IMR-90 (cell line): ENCODE results near the gene ABHD15. TPM values are rescaled to one million over a fixed set of nuclear protein-coding genes. Genes with fewer than 3 reads are reported as not detected.

ENCODE experiments used
- ATAC-seq: fragments of 200-7000 bp; cut with Tn5 transposase; 2 replicates; pipeline ENCODE4 v1.9.1; 2020; ENCODE audit warnings: low read depth, mild to moderate bottlenecking, moderate library complexity
- BruUV-seq: library from RNA; stranded (reverse); fragments of 400-500 nt; replicated peaks from 2 replicates; lab custom pipeline; 2021; lab: Mats Ljungman, UMichigan
- CTCF ChIA-PET: fragments of 300-600 bp; formaldehyde crosslinking; extraction: SDS; loops from one replicate; lab custom pipeline; 2021; ENCODE audit warnings: antibody characterized with exemption; lab: Yijun Ruan, JAX
- POLR2A ChIA-PET: fragments of 300-600 bp; sonication (Branson Sonifier 250); formaldehyde crosslinking; loops from one replicate; lab custom pipeline; 2022; ENCODE audit warnings: antibody characterized with exemption; ENCODE audit not compliant: unreplicated experiment; lab: Charles Lee
- DNase-seq: peaks from one replicate; pipeline ENCODE4 v3.0.0; 2013
- H2AFZ ChIP-seq: replicated peaks from 2 replicates; pipeline ENCODE3; 2013; ENCODE audit warnings: low read length, mild to moderate bottlenecking; ENCODE audit not compliant: poor library complexity
- H2AK5ac ChIP-seq: 2 replicates; pipeline ENCODE4 v1.6.1; 2013; ENCODE audit warnings: low read depth, low read length, inconsistent platforms
- H2AK9ac ChIP-seq: replicated peaks from 2 replicates; pipeline ENCODE3; 2013; ENCODE audit warnings: mild to moderate bottlenecking, low read depth, low read length, moderate library complexity; ENCODE audit not compliant: poor library complexity
- H2BK120ac ChIP-seq: 2 replicates; pipeline ENCODE4 v1.6.1; 2013; ENCODE audit warnings: low read depth, low read length, inconsistent platforms
- H2BK15ac ChIP-seq: 3 replicates; pipeline ENCODE4 v1.6.1; 2013; ENCODE audit warnings: low read depth, low read length, inconsistent platforms
- H2BK20ac ChIP-seq: 2 replicates; pipeline ENCODE4 v1.6.1; 2013; ENCODE audit warnings: low read depth, mild to moderate bottlenecking, inconsistent platforms, low read length, moderate library complexity
- H2BK5ac ChIP-seq: 2 replicates; pipeline ENCODE4 v1.6.1; 2013; ENCODE audit warnings: mild to moderate bottlenecking, low read depth, low read length, inconsistent platforms; ENCODE audit not compliant: poor library complexity, severe bottlenecking
- H3K14ac ChIP-seq: replicated peaks from 2 replicates; pipeline ENCODE4 v1.6.1; 2013; ENCODE audit warnings: low read depth, low read length, inconsistent platforms
- H3K18ac ChIP-seq: 2 replicates; pipeline ENCODE4 v1.6.1; 2013; ENCODE audit warnings: low read depth, low read length, control low read depth
- H3K23ac ChIP-seq: 2 replicates; pipeline ENCODE4 v1.6.1; 2013; ENCODE audit warnings: low read depth, low read length, inconsistent platforms
- H3K27ac ChIP-seq: 2 replicates; pipeline ENCODE4 v1.5.1; 2013; ENCODE audit warnings: mild to moderate bottlenecking, control low read depth, low read length; ENCODE audit not compliant: insufficient read depth
- H3K27me3 ChIP-seq: 2 replicates; pipeline ENCODE4 v1.6.1; 2013; ENCODE audit warnings: low read length; ENCODE audit not compliant: control insufficient read depth, insufficient read depth
- H3K36me3 ChIP-seq: 2 replicates; pipeline ENCODE4 v1.6.1; 2013; ENCODE audit warnings: low read length, mixed read lengths; ENCODE audit not compliant: control insufficient read depth, insufficient read depth
- H3K4ac ChIP-seq: 2 replicates; pipeline ENCODE4 v1.6.1; 2013; ENCODE audit warnings: low read depth, low read length, inconsistent platforms
- H3K4me1 ChIP-seq: 2 replicates; pipeline ENCODE4 v1.6.1; 2013; ENCODE audit warnings: low read length, mixed read lengths; ENCODE audit not compliant: control insufficient read depth, insufficient read depth
- H3K4me2 ChIP-seq: 2 replicates; pipeline ENCODE4 v1.6.1; 2013; ENCODE audit warnings: low read depth, mild to moderate bottlenecking, control low read depth, low read length, moderate library complexity
- H3K4me3 ChIP-seq: 2 replicates; pipeline ENCODE4 v1.5.1; 2013; ENCODE audit warnings: low read depth, mild to moderate bottlenecking, control low read depth, low read length, moderate library complexity; ENCODE audit not compliant: insufficient read depth
- H3K56ac ChIP-seq: 2 replicates; pipeline ENCODE4 v1.6.1; 2013; ENCODE audit warnings: low read length, inconsistent platforms; ENCODE audit not compliant: insufficient read depth; ENCODE audit errors: extremely low read depth
- H3K79me1 ChIP-seq, 2 experiments: 2 replicates each; pipeline ENCODE4 v1.6.1; 2013; ENCODE audit warnings: low read length in 2 of 2, inconsistent platforms in 1 of 2, low read depth in 1 of 2
- H3K9ac ChIP-seq: 2 replicates; pipeline ENCODE4 v1.6.1; 2013; ENCODE audit warnings: low read depth, low read length, control low read depth
- H3K9me1 ChIP-seq: 2 replicates; pipeline ENCODE4 v1.6.1; 2013; ENCODE audit warnings: low read length, inconsistent platforms; ENCODE audit not compliant: insufficient read depth
- H3K9me3 ChIP-seq: 2 replicates; pipeline ENCODE4 v1.6.1; 2013; ENCODE audit warnings: low read length; ENCODE audit not compliant: control insufficient read depth, insufficient read depth
- H4K20me1 ChIP-seq: 2 replicates; pipeline ENCODE4 v1.6.1; 2013; ENCODE audit warnings: low read length, inconsistent platforms; ENCODE audit not compliant: insufficient read depth
- H4K5ac ChIP-seq: 2 replicates; pipeline ENCODE4 v1.6.1; 2013; ENCODE audit warnings: mild to moderate bottlenecking, low read depth, low read length, control low read depth
- H4K8ac ChIP-seq, 2 experiments: 2 replicates each; pipeline ENCODE4 v1.6.1; 2013; ENCODE audit warnings: low read depth in 2 of 2, low read length in 2 of 2, control low read depth in 1 of 2, inconsistent platforms in 1 of 2
- H4K91ac ChIP-seq: 2 replicates; pipeline ENCODE4 v1.6.1; 2013; ENCODE audit warnings: low read depth, low read length, inconsistent platforms; ENCODE audit not compliant: insufficient read depth
- BHLHE40 ChIP-seq: fragments of 150-350 bp; IDR thresholded peaks from 2 replicates; pipeline ENCODE4 v1.6.1; 2016; ENCODE audit warnings: mild to moderate bottlenecking, low read depth, low read length
- CHD1 ChIP-seq: IDR thresholded peaks from 2 replicates; pipeline ENCODE4 v1.6.1; 2012; ENCODE audit warnings: low read depth, low read length, improper control_type of control experiment
- FOS ChIP-seq: fragments of 150-350 bp; IDR thresholded peaks from 2 replicates; pipeline ENCODE4 v1.6.1; 2016; ENCODE audit warnings: low read depth, low read length
- MAFK ChIP-seq: IDR thresholded peaks from 2 replicates; pipeline ENCODE4 v1.6.1; 2012; ENCODE audit warnings: low read depth, low read length, improper control_type of control experiment
- MAZ ChIP-seq: IDR thresholded peaks from 2 replicates; pipeline ENCODE4 v1.6.1; 2012; ENCODE audit warnings: low read depth, mild to moderate bottlenecking, low read length, improper control_type of control experiment, moderate library complexity, borderline replicate concordance
- POLR2A ChIP-seq: IDR thresholded peaks from 2 replicates; pipeline ENCODE4 v1.6.1; 2012; ENCODE audit warnings: mild to moderate bottlenecking, low read depth, low read length
- RAD21 ChIP-seq: IDR thresholded peaks from 2 replicates; pipeline ENCODE4 v1.6.1; 2012; ENCODE audit warnings: low read length, improper control_type of control experiment
- RCOR1 ChIP-seq: IDR thresholded peaks from 2 replicates; pipeline ENCODE4 v1.6.1; 2012; ENCODE audit warnings: mild to moderate bottlenecking, low read length, improper control_type of control experiment; ENCODE audit not compliant: insufficient replicate concordance
- RFX5 ChIP-seq: IDR thresholded peaks from 2 replicates; pipeline ENCODE4 v1.8.0; 2012; ENCODE audit warnings: low read depth, mild to moderate bottlenecking, low read length, moderate library complexity
- SMC3 ChIP-seq: fragments of 150-350 bp; IDR thresholded peaks from 2 replicates; pipeline ENCODE4 v1.6.1; 2016; ENCODE audit warnings: low read depth, mild to moderate bottlenecking, antibody characterized with exemption, low read length, moderate library complexity
- WGBS, 2 experiments: methylation state at CpG; one replicate each; pipeline versions ENCODE4 v1.1.5 to v1.1.7; 2013; ENCODE audit warnings: missing lambda C conversion rate in 2 of 2; ENCODE audit not compliant: insufficient read length in 1 of 2; ENCODE audit errors: extremely low coverage in 2 of 2; 5-methylcytosine and 5-hydroxymethylcytosine counted together
- dilution Hi-C: fragments of 300-500 bp; cut with HindIII; formaldehyde crosslinking; loops from one replicate; pipeline ENCODE4 v1.14.3; 2018; ENCODE audit warnings: low sequenced_read_pairs; ENCODE audit not compliant: unreplicated experiment
- in situ Hi-C: fragments of 300-500 bp; cut with MboI; formaldehyde crosslinking; loops from 3 replicates; pipeline ENCODE4 v1.14.3; 2019; ENCODE audit warnings: low sequenced_read_pairs, inconsistent platforms, mixed read lengths
- intact Hi-C: fragments of 100-400 bp; cut with micrococcal nuclease; formaldehyde crosslinking; loops from 2 replicates; pipeline ENCODE4 v1.10.0; 2022
- polyA plus RNA-seq, 3 experiments: library from polyadenylated mRNA; depleted of rRNA; stranded (reverse); fragments of >200 nt; gene quantifications; 2 replicates each; pipeline ENCODE4 v1.2.3, GENCODE V29; 2012; ENCODE audit warnings: low replicate concordance in 1 of 3
- total RNA-seq: library from RNA; depleted of rRNA; stranded (reverse); fragments of >200 nt; gene quantifications from 2 replicates; pipeline ENCODE4 v1.2.3, GENCODE V29; 2012
- TF ChIP-seq, protein P1 (sequence below): fragments of 150-350 bp; IDR thresholded peaks from 2 replicates; pipeline ENCODE4 v1.6.1; 2016; ENCODE audit warnings: low read depth, mild to moderate bottlenecking, low read length, moderate library complexity, borderline replicate concordance
- TF ChIP-seq, protein P2 (sequence below): conservative IDR thresholded peaks from 2 replicates; pipeline ENCODE4 v1.5.1; 2012; ENCODE audit warnings: mild to moderate bottlenecking, low read depth, low read length, improper control_type of control experiment

ABHD15 gene
- total and polyA plus RNA-seq, 2 of the 4 experiments (the other 2 are of a cell fraction): 3.2 to 4.6 TPM

DNA sequence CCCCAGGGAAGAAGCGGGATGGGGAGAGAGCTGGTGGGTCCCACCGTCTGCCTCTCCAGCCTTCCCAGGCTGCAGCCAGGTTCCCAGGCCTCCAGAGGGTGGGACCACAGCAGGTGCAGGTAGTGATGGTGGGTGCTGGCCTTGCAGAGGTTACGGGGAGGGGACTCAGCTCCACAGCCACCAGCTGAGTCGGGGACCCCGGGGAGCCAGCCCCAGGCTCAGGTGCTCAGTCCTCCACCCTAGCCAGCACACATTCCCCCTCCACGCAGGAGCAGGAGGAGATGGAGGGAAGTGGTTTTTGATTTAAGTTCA, 6.7 kb upstream of the ABHD15 start:
- no peak overlapping the region for H3K14ac ChIP-seq
- H3K23ac ChIP-seq: no peak overlapping the region
- peaks cover 57% of the 10 kb centered on the region for H3K36me3 ChIP-seq
- H2AK9ac ChIP-seq: no peak overlapping the region
- no peak overlapping the region for H3K27ac ChIP-seq
- no peak overlapping the region for H3K4me3 ChIP-seq
- dilution Hi-C loops: no loop called here
- H4K91ac ChIP-seq: no peak overlapping the region
- in situ Hi-C loops: no loop called here
- no peak overlapping the region for H2BK20ac ChIP-seq
- intact Hi-C loops: no loop called here
- no peaks in the 10 kb centered on the region for H3K27me3 ChIP-seq
- TSS peak; percentile 40 for BruUV-seq
- H4K20me1 ChIP-seq: no peaks in the 10 kb centered on the region
- H2BK5ac ChIP-seq: no peak overlapping the region
- H2BK120ac ChIP-seq: no peak overlapping the region
- ATAC-seq (no peak), DNase-seq (no peak)
- peaks cover 11% of the 10 kb centered on the region for H3K4me1 ChIP-seq
- H3K4ac ChIP-seq: no peak overlapping the region
- H3K56ac ChIP-seq: no peak overlapping the region
- no peak overlapping the region for H2BK15ac ChIP-seq
- H3K18ac ChIP-seq: no peak overlapping the region
- no peak overlapping the region; the same call in 1 of the 2 replicates for H2AK5ac ChIP-seq
- no peak for TF ChIP-seq FOS
- TF ChIP-seq RFX5: no peak
- TF ChIP-seq CHD1: no peak
- no peak for TF ChIP-seq POLR2A
- TF ChIP-seq, protein P1, sequence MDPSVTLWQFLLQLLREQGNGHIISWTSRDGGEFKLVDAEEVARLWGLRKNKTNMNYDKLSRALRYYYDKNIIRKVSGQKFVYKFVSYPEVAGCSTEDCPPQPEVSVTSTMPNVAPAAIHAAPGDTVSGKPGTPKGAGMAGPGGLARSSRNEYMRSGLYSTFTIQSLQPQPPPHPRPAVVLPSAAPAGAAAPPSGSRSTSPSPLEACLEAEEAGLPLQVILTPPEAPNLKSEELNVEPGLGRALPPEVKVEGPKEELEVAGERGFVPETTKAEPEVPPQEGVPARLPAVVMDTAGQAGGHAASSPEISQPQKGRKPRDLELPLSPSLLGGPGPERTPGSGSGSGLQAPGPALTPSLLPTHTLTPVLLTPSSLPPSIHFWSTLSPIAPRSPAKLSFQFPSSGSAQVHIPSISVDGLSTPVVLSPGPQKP: no peak
- no peak for TF ChIP-seq MAZ
- no peak for TF ChIP-seq SMC3
- TF ChIP-seq RCOR1: no peak
- TF ChIP-seq, protein P2, sequence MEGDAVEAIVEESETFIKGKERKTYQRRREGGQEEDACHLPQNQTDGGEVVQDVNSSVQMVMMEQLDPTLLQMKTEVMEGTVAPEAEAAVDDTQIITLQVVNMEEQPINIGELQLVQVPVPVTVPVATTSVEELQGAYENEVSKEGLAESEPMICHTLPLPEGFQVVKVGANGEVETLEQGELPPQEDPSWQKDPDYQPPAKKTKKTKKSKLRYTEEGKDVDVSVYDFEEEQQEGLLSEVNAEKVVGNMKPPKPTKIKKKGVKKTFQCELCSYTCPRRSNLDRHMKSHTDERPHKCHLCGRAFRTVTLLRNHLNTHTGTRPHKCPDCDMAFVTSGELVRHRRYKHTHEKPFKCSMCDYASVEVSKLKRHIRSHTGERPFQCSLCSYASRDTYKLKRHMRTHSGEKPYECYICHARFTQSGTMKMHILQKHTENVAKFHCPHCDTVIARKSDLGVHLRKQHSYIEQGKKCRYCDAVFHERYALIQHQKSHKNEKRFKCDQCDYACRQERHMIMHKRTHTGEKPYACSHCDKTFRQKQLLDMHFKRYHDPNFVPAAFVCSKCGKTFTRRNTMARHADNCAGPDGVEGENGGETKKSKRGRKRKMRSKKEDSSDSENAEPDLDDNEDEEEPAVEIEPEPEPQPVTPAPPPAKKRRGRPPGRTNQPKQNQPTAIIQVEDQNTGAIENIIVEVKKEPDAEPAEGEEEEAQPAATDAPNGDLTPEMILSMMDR: no peak
- no peak for TF ChIP-seq BHLHE40
- TF ChIP-seq RAD21: no peak
- no peak for TF ChIP-seq MAFK
- no peak overlapping the region for H3K9ac ChIP-seq
- peaks cover 3 to 36% of the 10 kb centered on the region in 2 experiments for H3K79me1 ChIP-seq
- no peak overlapping the region for H2AFZ ChIP-seq
- no peak overlapping the region for H3K4me2 ChIP-seq
- WGBS, 2 experiments: 80% methylated on average over 1 of the region's 6 CpGs; no CpG with 5 or more reads in 1 of the 2 experiments
- H3K9me3 ChIP-seq: no peaks in the 10 kb centered on the region
- no peak overlapping the region for H4K8ac ChIP-seq
- POLR2A ChIA-PET: no interaction called here
- no peaks in the 10 kb centered on the region; the same call in 1 of the 2 replicates for H3K9me1 ChIP-seq
- no peak overlapping the region for H4K5ac ChIP-seq
- CTCF ChIA-PET: interaction anchor here (1.3 to 2.4 kb wide), 3 partner anchors 15 to 204 kb away, joined by 3 to 13 read pairs (median 7); no protein-coding TSS in a partner anchor
